HepG2 (cell line): ENCODE data around the gene COL8A2. TPM values are rescaled to one million over a fixed set of nuclear protein-coding genes. Genes with fewer than 3 reads are reported as not detected.
A peak's percentile ranks its signal among the peaks of the same experiment; 100 is the strongest.

Source experiments
- BCL6 ChIP-seq: IDR thresholded peaks from 2 replicates; pipeline ENCODE4 v1.6.1; 2016; ENCODE audit warnings: missing genetic modification reagents, missing compliant biosample characterization
- DRAP1 ChIP-seq: IDR thresholded peaks from 2 replicates; pipeline ENCODE4 v1.6.1; 2016; ENCODE audit warnings: missing genetic modification reagents, missing compliant biosample characterization
- KDM6A ChIP-seq: IDR thresholded peaks from 2 replicates; pipeline ENCODE4 v1.6.1; 2016; ENCODE audit warnings: low read depth
- NCOA2 ChIP-seq: sonication (generic); formaldehyde crosslinking; IDR thresholded peaks from 2 replicates; pipeline ENCODE4 v1.8.0; 2022; ENCODE audit warnings: inconsistent platforms
- NFE2L2 ChIP-seq: fragments of 150-350 bp; IDR thresholded peaks from 2 replicates; pipeline ENCODE4 v1.6.1; 2014; ENCODE audit warnings: low read length
- PATZ1 ChIP-seq: sonication (generic); formaldehyde crosslinking; IDR thresholded peaks from 2 replicates; pipeline ENCODE4 v1.4.0; 2020; ENCODE audit warnings: missing genetic modification reagents
- PHF20 ChIP-seq: sonication (generic); formaldehyde crosslinking; IDR thresholded peaks from 2 replicates; pipeline ENCODE4 v1.5.0; 2020; ENCODE audit warnings: mild to moderate bottlenecking, missing genetic modification reagents
- PHF5A ChIP-seq: IDR thresholded peaks from one replicate; pipeline ENCODE4 v1.6.1; 2018; ENCODE audit warnings: low read depth, missing genetic modification reagents; ENCODE audit not compliant: unreplicated experiment
- PRDM10 ChIP-seq: sonication (generic); formaldehyde crosslinking; IDR thresholded peaks from 2 replicates; pipeline ENCODE4 v1.4.0; 2020; ENCODE audit warnings: low read depth, missing genetic modification reagents
- TEAD3 ChIP-seq: optimal IDR thresholded peaks from 2 replicates; pipeline ENCODE3; 2016; ENCODE audit warnings: borderline replicate concordance
- YY1 ChIP-seq: IDR thresholded peaks from 2 replicates; pipeline ENCODE4 v1.6.1; 2011; ENCODE audit warnings: low read length, low read depth, moderate library complexity, mild to moderate bottlenecking; ENCODE audit not compliant: insufficient read depth, insufficient replicate concordance
- ZBTB10 ChIP-seq: sonication (generic); formaldehyde crosslinking; IDR thresholded peaks from 2 replicates; pipeline ENCODE4 v1.4.0; 2020; ENCODE audit warnings: missing genetic modification reagents, borderline replicate concordance
- ZBTB43 ChIP-seq: sonication (generic); formaldehyde crosslinking; conservative IDR thresholded peaks from 2 replicates; pipeline ENCODE4 v1.4.0; 2020; ENCODE audit warnings: missing genetic modification reagents
- ZNF180 ChIP-seq: sonication (generic); formaldehyde crosslinking; IDR thresholded peaks from 2 replicates; pipeline ENCODE4 v1.4.0; 2020; ENCODE audit warnings: low read depth, missing genetic modification reagents, borderline replicate concordance
- ZNF34 ChIP-seq: sonication (generic); formaldehyde crosslinking; IDR thresholded peaks from 2 replicates; pipeline ENCODE4 v1.4.0; 2020; ENCODE audit warnings: mild to moderate bottlenecking, missing genetic modification reagents, borderline replicate concordance
- ZNF510 ChIP-seq: sonication (generic); formaldehyde crosslinking; IDR thresholded peaks from 2 replicates; pipeline ENCODE4 v1.4.0; 2020; ENCODE audit warnings: low read depth, mild to moderate bottlenecking, missing genetic modification reagents
- ZNF567 ChIP-seq: sonication (generic); formaldehyde crosslinking; IDR thresholded peaks from 2 replicates; pipeline ENCODE4 v1.8.1; 2023; ENCODE audit warnings: mild to moderate bottlenecking, missing genetic modification reagents, borderline replicate concordance
- ZNF580 ChIP-seq: IDR thresholded peaks from 2 replicates; pipeline ENCODE4 v1.6.1; 2016; ENCODE audit warnings: low read depth, borderline replicate concordance
- polyA plus RNA-seq, 8 experiments: library from polyadenylated mRNA; depleted of rRNA in 3 of 8; stranded (reverse) in 7 of 8; unstranded in 1 of 8; fragments of >200 nt; fragmentation: Illumina TruSeq in 4 of 8; extraction: Trizol in 4 of 8; gene quantifications; 2 replicates each; pipeline versions ENCODE4 v1.2.1 to v1.2.3, GENCODE V29; 2011 to 2016; ENCODE audit warnings: low read depth in 4 of 8, missing spikeins in 1 of 8, mixed read lengths in 1 of 8; ENCODE audit not compliant: insufficient read depth in 1 of 8
- total RNA-seq, 5 experiments: library from RNA; depleted of rRNA; stranded (reverse); fragments of >200 nt; fragmentation: Illumina TruSeq; extraction: Trizol; gene quantifications; 2 replicates each; pipeline ENCODE4 v1.2.3, GENCODE V29; 2016; ENCODE audit warnings: low read depth in 1 of 5

COL8A2 gene
- total and polyA plus RNA-seq, 2 of the 13 experiments (the other 11 are each of a cell fraction or from before 2014, with no cell fraction given) = 0.13 to 0.24 TPM

GRCh38 chr1:36155408-36156328 lies 30.6 kb upstream of the COL8A2 start, which contains the start of gene MAP7D1 (continued):
- TF ChIP-seq ZNF580 (CRISPR knock-in tag) = no peak
- TF ChIP-seq BCL6 (CRISPR knock-in tag) = no peak
- TF ChIP-seq TEAD3 = no peak
- TF ChIP-seq KDM6A (CRISPR knock-in tag) = no peak
- TF ChIP-seq ZNF34 (CRISPR knock-in tag) = no peak
- no peak for TF ChIP-seq NFE2L2
- TF ChIP-seq PHF20 (CRISPR knock-in tag) = peak; percentile 23; the same call in 1 of the 2 replicates
- peak; percentile 98 for TF ChIP-seq PRDM10 (CRISPR knock-in tag)
- peak; percentile 92; the same call in 1 of the 2 replicates for TF ChIP-seq ZBTB10 (CRISPR knock-in tag)
- TF ChIP-seq PATZ1 (CRISPR knock-in tag) = peak; percentile 59; the same call in 1 of the 2 replicates
- 0 out of 2 replicates have a peak, but pooled peaks have one; percentile 16 for TF ChIP-seq ZNF510
- TF ChIP-seq PHF5A = no peak
- TF ChIP-seq ZNF180 = no peak
- TF ChIP-seq YY1 = no peak
- TF ChIP-seq DRAP1 (CRISPR knock-in tag) = peak; percentile 92
- TF ChIP-seq ZBTB43 (CRISPR knock-in tag) = no peak
- no peak for TF ChIP-seq NCOA2 (CRISPR knock-in tag)
- TF ChIP-seq ZNF567 (CRISPR knock-in tag) = no peak
